HG03175 (cell line): Measurements from ENCODE around the gene CEACAM21.

Experiments used
- ATAC-seq: cut with Tn5 transposase; IDR thresholded peaks from one replicate; pipeline ENCODE4 v1.9.1; 2021; ENCODE audit warnings: mild to moderate bottlenecking, moderate library complexity; ENCODE audit not compliant: unreplicated experiment

The CEACAM21 gene

GRCh38 chr19:41616792-41617621 is 41.0 kb downstream of the CEACAM21 start:
- ATAC-seq: no peak

- ATAC-seq: no peak
These were observed 42.2 kb downstream of the CEACAM21 start for GRCh38 chr19:41617941-41618730.

- ATAC-seq: no peak
These were observed 43.1 kb downstream of the CEACAM21 start for GRCh38 chr19:41619018-41619556.

- no peak for ATAC-seq
These were observed 44.2 kb downstream of the CEACAM21 start for GRCh38 chr19:41620171-41620570.

- ATAC-seq: no peak
These were observed 45.3 kb downstream of the CEACAM21 start for GRCh38 chr19:41621226-41621625.

GRCh38 chr19:41621654-41622053 is 45.7 kb downstream of the CEACAM21 start:
- no peak for ATAC-seq

GRCh38 chr19:41623360-41623759 is 47.4 kb downstream of the CEACAM21 start:
- ATAC-seq: no peak

GRCh38 chr19:41624515-41624914 is 48.5 kb downstream of the CEACAM21 start:
- ATAC-seq: no peak

- no peak for ATAC-seq
These were observed 49.0 kb downstream of the CEACAM21 start for GRCh38 chr19:41624937-41625336.

- no peak for ATAC-seq
These were observed 50.3 kb downstream of the CEACAM21 start for GRCh38 chr19:41626278-41626677.

GRCh38 chr19:41626877-41627276 is 50.9 kb downstream of the CEACAM21 start, which contains the start of gene CEACAM4:
Gene CEACAM4, minus strand, starts transcription at chr19:41627074. Its CDS starts 111 bp downstream, at chr19:41626963.
- no peak for ATAC-seq

GRCh38 chr19:41627966-41628675 is 52.2 kb downstream of the CEACAM21 start:
- no peak for ATAC-seq
